ENCODE results near the gene VWA2.

Gene VWA2

GRCh38 chr10:114239117-114239993 lies at the start of gene VWA2:
Gene VWA2, plus strand, starts transcription at chr10:114239254. Its CDS starts 9,460 bp downstream, at chr10:114248714.
- no peak for DNase-seq (ENCODE audit: low spot score)

DNA sequence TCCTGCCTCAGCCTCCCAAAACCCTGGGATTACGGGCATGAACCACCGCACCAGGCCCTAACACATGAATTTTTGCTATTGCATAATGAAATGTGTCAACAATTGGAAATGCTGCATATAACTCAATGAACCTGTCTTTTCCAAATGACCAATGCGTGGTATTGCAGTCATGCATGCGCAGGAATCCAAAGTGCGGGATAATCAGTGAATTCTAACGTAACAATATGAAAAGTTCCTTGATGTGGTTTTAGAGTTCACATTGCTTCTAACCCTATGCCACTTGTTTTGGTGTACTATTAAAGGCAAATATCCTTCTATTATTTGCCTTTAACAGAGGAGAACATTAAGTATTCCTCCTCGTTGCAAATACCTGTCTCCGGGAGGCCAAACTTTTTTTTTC lies 49.4 kb upstream of the VWA2 start:
- no peak for DNase-seq (ENCODE audit: low spot score)

DNA sequence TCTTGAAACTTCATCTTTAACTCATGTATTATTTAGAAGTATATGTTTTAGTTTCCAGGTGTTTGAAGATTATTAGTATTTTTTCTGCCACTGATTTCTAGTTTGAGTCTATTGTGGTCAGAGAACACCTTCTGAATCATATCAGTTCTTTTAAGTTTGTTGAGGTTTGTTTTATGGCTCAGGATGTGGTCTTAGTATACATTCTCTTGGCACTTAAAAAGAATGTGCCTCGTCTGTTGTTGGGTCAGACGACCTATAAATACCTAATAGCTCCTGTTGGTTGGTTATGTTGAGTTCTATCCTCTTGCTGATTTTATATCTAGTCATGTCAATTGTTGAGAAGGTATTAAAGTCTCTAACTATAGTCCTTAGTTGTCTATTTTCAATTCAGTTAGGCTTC lies 44.0 kb upstream of the VWA2 start:
- DNase-seq (ENCODE audit: low spot score) = no peak

- DNase-seq (ENCODE audit: low spot score) = no peak
Measured at GRCh38 chr10:114199239-114199638, 39.8 kb upstream of the VWA2 start.

GRCh38 chr10:114202812-114203211 lies 36.2 kb upstream of the VWA2 start:
- DNase-seq (ENCODE audit: low spot score) = no peak

DNA sequence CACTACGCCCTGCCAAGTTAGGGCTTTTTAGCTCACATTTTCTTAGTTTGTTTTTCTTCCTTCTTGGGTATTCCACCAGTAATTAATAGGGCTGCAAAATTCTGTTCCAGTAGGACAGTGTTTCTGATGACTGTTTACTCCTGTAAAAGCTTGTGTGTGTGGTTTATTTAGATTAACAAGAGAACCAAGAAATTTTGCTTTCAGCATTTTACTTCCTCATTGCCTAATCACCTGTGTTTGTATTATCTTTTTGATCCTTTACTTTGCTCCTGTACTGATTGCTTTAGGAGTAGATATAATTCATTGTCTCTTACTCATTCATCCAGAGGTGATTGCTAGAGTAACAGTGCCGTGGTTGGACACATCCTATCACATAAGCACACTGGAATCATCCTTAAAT lies 32.2 kb upstream of the VWA2 start:
- DNase-seq (ENCODE audit: low spot score) = no peak

GRCh38 chr10:114207349-114207748 lies 31.7 kb upstream of the VWA2 start:
- no peak for DNase-seq (ENCODE audit: low spot score)

- DNase-seq (ENCODE audit: low spot score) = no peak
Measured at GRCh38 chr10:114208351-114208750, 30.7 kb upstream of the VWA2 start.

DNA sequence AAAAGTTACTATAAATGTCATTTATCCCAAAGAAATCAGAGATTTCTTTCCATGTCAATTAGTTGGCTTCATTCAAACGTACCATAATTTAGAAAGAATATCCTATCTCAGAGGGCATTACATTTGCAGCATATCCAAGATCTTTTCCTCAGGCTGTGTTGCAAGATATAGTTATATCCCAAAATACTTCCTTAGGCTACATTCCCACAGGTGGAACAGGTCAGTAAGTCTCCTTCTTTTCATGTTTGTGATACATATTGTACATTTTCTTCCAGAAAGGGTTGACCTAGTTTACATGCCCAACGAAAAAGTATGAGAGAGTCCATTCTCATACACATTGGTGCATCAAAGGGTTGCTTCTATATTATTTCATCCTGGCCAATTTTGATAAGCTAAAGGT lies 26.9 kb upstream of the VWA2 start:
- DNase-seq (ENCODE audit: low spot score) = no peak

DNA sequence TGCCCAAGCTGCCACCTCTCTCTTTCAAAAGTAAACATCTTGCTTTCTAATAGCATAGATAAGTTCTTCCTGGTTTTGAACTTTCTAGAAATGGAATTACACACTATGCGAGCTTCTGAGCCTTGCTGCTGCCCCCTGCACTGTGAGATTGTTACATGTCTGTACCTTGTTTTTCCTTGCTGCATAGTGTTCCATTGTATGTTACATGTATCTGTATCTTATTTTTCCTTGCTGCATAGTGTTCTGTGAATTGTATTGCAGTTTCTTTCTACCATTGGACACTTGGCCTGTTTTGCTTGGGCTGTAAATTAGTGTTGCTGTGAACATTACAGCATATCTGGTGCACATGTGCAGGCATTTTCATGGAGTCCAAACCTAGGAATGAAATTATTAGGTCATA lies 24.0 kb upstream of the VWA2 start:
- no peak for DNase-seq (ENCODE audit: low spot score)

GRCh38 chr10:114220281-114220680 lies 18.8 kb upstream of the VWA2 start:
- DNase-seq (ENCODE audit: low spot score) = no peak

DNA sequence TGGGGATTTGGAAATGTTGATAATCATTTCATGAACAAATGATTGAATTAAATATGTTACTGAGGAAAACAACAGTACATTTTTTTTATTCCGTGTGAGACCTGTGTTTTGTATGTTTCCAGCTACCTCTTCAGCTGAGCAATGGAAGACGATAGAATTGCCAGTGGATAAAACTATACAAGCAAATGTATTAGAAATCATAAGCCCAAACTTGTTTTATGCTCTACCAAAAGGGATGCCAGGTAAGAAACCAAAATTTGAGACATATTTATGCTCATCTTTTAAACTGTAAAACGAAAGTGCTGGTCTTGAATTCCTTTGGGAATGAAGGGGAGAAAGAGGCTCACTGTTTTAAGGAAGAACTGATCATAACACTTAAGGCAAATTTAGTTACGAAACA lies 17.8 kb upstream of the VWA2 start:
- DNase-seq (ENCODE audit: low spot score) = no peak

DNA sequence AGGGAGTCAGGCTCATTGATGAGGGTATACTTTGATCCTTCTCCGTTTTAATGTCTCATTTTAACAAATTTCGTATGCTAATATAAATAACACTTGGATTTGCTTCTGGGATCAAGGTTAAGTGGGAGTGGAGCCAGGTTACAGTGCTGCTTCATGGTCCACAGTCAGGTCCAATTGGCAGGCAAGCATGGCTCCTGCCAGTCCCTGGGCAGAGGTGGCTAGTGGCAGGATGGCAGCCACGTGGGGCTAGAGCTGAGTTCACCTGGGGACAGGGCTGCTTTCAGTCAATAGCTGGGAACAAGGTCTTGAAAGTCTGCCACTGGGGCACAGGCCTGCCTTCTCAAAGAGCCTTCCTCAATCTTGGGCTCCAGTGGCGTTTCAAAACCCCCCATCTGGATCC lies 16.0 kb upstream of the VWA2 start:
- DNase-seq (ENCODE audit: low spot score) = no peak

DNA sequence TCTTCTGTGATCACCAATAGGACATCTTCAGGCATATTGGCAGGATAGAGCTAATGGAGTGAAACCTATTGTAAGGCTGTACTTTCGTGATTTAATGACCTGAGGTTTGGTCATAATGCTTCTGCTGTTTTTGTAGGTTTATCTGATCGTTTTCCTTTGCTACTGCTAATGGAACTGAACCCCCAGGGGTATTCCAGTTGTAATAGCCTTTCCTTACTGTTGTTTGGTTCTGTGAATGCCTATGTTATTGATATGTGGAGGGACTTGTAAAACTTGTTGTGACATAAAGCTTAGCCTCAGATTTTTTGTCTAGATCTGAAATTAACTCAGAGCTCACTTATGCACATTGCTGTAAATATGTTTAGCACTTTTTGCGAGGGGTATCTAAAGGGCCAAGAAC lies 10.9 kb upstream of the VWA2 start:
- no peak for DNase-seq (ENCODE audit: low spot score)

DNA sequence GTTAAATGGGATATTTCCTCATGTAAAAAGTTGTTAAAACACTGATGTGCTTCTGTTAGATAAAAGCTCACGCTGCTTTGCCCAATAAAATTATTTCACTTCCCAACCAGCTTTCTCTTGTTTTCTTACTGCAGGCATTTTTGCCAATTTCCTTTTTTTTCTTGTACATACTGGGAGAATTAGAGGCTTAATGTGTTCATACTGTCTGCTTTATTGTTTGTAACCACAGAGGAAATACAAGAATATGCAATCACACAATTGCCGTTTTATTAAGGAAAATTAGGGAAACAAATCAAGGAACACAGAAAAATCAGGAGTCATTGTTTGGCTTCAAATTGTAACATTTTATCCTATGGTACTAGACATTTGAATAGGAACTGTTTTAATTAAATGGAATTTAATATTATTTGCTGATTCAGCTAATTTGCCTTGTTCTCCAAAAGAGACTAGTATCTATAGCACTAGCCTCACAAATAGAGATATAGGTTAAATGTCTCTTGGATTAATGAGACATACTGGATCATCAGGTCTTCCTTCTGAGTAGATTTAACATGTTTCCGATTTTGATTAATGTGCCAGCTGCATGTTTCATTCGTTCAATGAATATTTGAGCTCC lies 6.4 kb upstream of the VWA2 start:
- no peak for DNase-seq (ENCODE audit: low spot score)

GRCh38 chr10:114233482-114233881 lies 5.6 kb upstream of the VWA2 start:
- DNase-seq (ENCODE audit: low spot score) = no peak

DNA sequence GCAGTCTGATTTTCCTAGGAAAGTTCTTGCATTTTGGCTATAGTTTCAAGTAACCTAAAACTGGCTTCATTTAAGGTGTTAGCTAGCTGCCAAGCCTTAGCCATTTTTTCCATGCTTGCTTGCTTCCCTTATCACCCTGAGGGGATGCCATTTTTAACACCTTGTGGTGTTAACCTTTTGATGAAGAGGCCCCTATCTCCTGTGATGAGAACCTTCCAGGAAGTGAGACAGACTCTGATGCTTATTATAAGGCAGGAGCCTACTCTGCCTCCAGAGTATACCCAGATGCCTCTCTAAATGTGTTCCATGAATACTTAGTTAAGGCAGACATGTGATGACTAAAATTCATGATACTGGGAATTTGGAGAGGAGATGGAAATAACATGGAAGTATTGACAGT lies 4.9 kb upstream of the VWA2 start:
- no peak for DNase-seq (ENCODE audit: low spot score)

- DNase-seq (ENCODE audit: low spot score) = no peak
Measured at GRCh38 chr10:114239994-114240345, 916 bp downstream of the VWA2 start.

- no peak for DNase-seq (ENCODE audit: low spot score)
Measured at GRCh38 chr10:114242235-114242634, 3.2 kb downstream of the VWA2 start.

DNA sequence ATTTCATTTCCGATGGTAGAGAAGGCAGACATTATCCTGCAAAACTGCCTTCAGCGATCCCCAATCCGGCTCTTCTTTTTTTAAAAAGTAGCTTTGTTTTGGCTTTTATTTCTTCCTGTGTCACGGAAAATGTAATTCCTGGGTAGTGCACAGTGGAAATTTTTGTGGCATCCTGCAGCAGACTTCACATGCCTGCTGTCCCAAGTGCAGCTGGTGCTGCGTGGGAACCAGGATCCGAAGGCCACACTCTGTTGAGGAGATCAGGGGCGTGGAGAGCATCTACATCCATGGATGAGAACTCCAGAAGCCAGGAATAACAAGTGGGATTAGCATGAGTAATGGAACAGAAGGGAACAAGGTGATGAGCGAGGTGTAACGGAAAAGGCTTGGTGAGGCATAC lies 4.6 kb downstream of the VWA2 start:
- DNase-seq (ENCODE audit: low spot score) = no peak

GRCh38 chr10:114244126-114244525 lies 5.1 kb downstream of the VWA2 start:
- no peak for DNase-seq (ENCODE audit: low spot score)

GRCh38 chr10:114245121-114245791 lies 6.2 kb downstream of the VWA2 start:
- no peak for DNase-seq (ENCODE audit: low spot score)

- no peak for DNase-seq (ENCODE audit: low spot score)
Measured at GRCh38 chr10:114246679-114247305, 7.7 kb downstream of the VWA2 start.
